22Rv1 (cell line): ENCODE data around the gene TP53BP2.

Experiments used
- H3K27ac ChIP-seq: fragments of 450-650 bp; 2 replicates; pipeline ENCODE4 v1.5.1; 2017
- CTCF ChIP-seq: fragments of 450-650 bp; IDR thresholded peaks from 2 replicates; pipeline ENCODE4 v1.5.1; 2017; ENCODE audit warnings: mild to moderate bottlenecking
- ZFX ChIP-seq: fragments of 450-650 bp; IDR thresholded peaks from 2 replicates; pipeline ENCODE4 v1.6.1; 2017; ENCODE audit warnings: antibody characterized with exemption, borderline replicate concordance

Gene TP53BP2

GRCh38 chr1:223758734-223759133 lies 87.0 kb downstream of the TP53BP2 start:
- H3K27ac ChIP-seq, result no peak overlapping the region
- no peak for TF ChIP-seq ZFX
- TF ChIP-seq CTCF, result no peak

GRCh38 chr1:223756806-223757700 lies 88.7 kb downstream of the TP53BP2 start:
- H3K27ac ChIP-seq, result no peak overlapping the region
- TF ChIP-seq CTCF (no peak), ZFX (no peak)

GRCh38 chr1:223755992-223756775 lies 89.6 kb downstream of the TP53BP2 start:
- no peak for TF ChIP-seq CTCF
- no peak for TF ChIP-seq ZFX
- no peak overlapping the region for H3K27ac ChIP-seq

DNA sequence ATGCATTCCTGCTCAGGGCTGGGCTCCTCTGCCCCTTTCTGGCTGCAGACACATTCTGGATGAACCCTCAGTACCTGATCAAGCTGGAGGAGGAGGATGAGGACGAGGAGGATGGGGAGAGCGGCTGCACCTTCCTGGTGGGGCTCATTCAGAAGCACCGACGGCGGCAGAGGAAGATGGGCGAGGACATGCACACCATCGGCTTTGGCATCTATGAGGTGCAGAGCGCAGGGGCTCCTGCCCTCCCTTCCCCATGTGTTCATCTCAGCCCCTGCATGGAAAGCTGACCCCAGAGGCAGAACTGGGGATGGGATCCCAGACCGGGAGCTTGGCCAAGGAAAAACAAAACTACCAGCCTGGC lies 90.3 kb downstream of the TP53BP2 start:
- H3K27ac ChIP-seq, result no peak overlapping the region
- TF ChIP-seq ZFX (no peak), CTCF (no peak)

DNA sequence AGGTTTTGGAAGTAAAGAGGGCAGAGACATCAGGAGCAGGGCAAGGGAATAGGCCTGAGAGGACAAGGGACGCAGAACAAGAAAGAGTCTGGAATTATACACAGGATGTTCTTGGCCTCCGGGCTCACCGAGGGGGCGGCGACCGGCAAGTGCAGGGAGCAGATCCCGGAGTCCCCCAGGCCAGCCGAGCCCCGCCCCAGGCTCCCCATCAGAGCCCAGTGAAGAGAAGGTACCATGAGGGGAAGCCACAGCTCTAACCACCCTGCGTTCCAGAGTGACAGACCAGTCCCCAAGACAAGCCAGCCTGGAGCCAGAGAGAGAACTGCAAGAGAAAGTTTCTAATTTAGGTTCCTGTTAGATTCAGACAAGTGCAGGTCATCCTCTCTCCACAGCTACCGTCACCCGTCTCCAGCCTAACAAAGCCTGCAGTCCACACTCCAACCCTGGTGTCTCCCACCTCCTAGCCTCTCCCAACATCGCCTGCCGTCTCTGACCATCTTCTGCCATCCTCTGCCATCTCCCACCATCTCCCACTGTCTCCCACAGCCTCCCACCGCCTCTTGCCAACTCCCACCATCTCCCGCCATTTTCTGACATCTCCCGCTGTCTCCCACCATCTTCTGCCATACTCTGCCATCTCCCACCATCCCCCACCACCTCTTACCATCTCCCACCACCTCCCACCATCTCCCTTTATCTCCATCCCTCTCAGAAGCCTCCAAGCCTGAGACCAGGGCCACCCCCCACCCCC lies 90.9 kb downstream of the TP53BP2 start:
- no peak overlapping the region for H3K27ac ChIP-seq
- TF ChIP-seq ZFX, result no peak
- TF ChIP-seq CTCF, result no peak

DNA sequence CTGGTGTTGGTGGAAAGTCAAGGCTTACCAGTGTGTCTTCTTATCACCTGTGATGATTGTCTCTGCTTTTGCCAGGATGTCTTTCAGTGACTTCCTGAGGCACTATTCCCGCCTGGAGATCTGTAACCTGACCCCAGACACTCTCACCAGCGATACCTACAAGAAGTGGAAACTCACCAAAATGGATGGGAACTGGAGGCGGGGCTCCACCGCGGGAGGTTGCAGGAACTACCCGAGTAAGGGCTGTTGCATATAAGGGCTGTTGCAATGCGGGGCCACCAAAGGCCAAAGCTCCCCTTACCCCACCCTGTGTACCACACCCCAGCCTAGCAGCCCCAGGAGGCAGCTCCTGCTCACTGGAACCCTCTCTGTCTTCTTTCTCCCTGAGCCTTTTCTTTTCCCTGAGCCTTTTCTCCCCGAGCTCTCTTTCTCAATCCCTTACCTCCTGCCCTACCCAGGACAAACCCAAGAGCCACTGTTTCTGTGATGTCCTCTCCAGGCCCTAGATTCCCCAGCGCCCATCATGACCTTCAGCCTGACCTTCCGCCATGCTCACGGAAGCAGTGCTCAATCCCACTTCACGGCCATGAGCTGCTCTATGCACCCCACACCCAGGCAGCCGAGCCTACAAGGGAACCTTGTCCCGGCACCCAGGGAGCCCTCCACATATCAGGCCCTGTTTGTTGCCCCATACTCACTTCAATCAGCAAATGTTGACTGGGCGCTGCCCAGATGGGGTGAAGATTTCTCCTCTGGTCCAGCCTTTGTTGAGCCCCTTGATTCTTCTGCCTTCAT lies 92.8 kb downstream of the TP53BP2 start:
- H3K27ac ChIP-seq, result no peak overlapping the region

More for the DNA sequence above, 92.8 kb downstream of the TP53BP2 start:
- TF ChIP-seq ZFX, result no peak
- no peak for TF ChIP-seq CTCF
